ENCODE data around the gene MBD3. TPM values are rescaled to one million over a fixed set of nuclear protein-coding genes. Genes with fewer than 3 reads are reported as not detected.

The MBD3 gene
- total and polyA plus RNA-seq, 2 donors (not counting 1 experiment from before 2014, with no cell fraction given): 19.8 to 85.2 TPM

- H3K79me2 ChIP-seq (ENCODE audit: control insufficient read depth, insufficient read depth, low read length): peaks cover 43% of the 10 kb centered on the region
- peaks cover 7% of the 10 kb centered on the region for H3K4me1 ChIP-seq (ENCODE audit: control insufficient read depth, extremely low read depth, insufficient read depth, low read length)
- peak overlapping the region; percentile 89 for H3K9ac ChIP-seq (ENCODE audit: insufficient read depth, low read length)
- H4K20me1 ChIP-seq (ENCODE audit: control insufficient read depth, extremely low read depth, insufficient read depth, low read length): no peaks in the 10 kb centered on the region
- no peak overlapping the region for H2AFZ ChIP-seq (ENCODE audit: low read length)
- TF ChIP-seq CTCF (conservative IDR thresholded peaks at IDR 0.05 in 1 of 2, IDR thresholded peaks at IDR 0.05 in 1 of 2; ENCODE audit: low read depth in 1 of 2, low read length in 2 of 2): no peak
- no peak for TF ChIP-seq EZH2 (IDR thresholded peaks at IDR 0.05; ENCODE audit: low read length, missing control alignments)
- DNase-seq (ENCODE audit: low read depth in 2 of 2): peak; percentile 79 to 87
- H3K4me3 ChIP-seq (replicated peaks in 1 of 4; ENCODE audit: control extremely low read depth in 1 of 4, insufficient read depth in 1 of 4, low read depth in 3 of 4, low read length in 4 of 4): peak overlapping the region; percentile 67 to 84 (median 79)
- peak overlapping the region; percentile 83 for H3K27ac ChIP-seq (ENCODE audit: insufficient read depth, low read length)
- H3K36me3 ChIP-seq (ENCODE audit: control insufficient read depth, insufficient read depth, low read length): no peaks in the 10 kb centered on the region
- no peaks in the 10 kb centered on the region for H3K27me3 ChIP-seq (ENCODE audit: control insufficient read depth, insufficient read depth, low read length)
- H3K9me3 ChIP-seq (ENCODE audit: control insufficient read depth, insufficient read depth, low read depth, low read length): no peaks in the 10 kb centered on the region
- peak overlapping the region; percentile 80 for H3K4me2 ChIP-seq (ENCODE audit: extremely low read depth, insufficient read depth, low read length)
These were observed 26.1 kb downstream of the MBD3 start for GRCh38 chr19:1566392-1567115.

DNA sequence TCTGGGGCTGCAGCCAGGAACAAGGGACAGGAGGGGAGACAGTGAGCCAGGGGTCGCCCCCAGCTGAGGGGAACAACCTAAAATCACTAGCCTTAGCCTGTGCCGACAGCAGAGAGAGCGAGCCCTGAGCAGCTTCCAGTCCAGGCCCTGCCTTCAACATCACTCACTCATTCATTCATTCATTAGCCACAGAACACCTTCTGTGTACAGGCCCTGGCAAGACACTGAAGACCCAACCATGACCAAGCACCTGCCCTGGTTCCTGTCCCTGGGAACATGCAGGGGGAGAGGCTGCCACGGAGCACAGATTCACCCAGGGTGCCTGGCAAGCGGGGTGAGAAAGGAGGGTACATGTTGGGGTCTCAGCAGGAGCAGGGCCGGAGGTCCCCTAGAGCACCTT lies 29.4 kb downstream of the MBD3 start:
- Histone ChIP-seq H3K36me3 (ENCODE audit: control insufficient read depth, insufficient read depth, low read length) (no peaks in the 10 kb centered on the region), H4K20me1 (ENCODE audit: control insufficient read depth, extremely low read depth, insufficient read depth, low read length) (peaks cover 2% of the 10 kb centered on the region), H3K27ac (ENCODE audit: insufficient read depth, low read length) (no peak overlapping the region)

More for the DNA sequence above, 29.4 kb downstream of the MBD3 start:
- H3K4me2 ChIP-seq (ENCODE audit: extremely low read depth, insufficient read depth, low read length): no peak overlapping the region
- peaks cover 7% of the 10 kb centered on the region for H3K4me1 ChIP-seq (ENCODE audit: control insufficient read depth, extremely low read depth, insufficient read depth, low read length)
- no peak overlapping the region for H3K9ac ChIP-seq (ENCODE audit: insufficient read depth, low read length)
- H3K4me3 ChIP-seq (replicated peaks in 1 of 4; ENCODE audit: control extremely low read depth in 1 of 4, insufficient read depth in 1 of 4, low read depth in 3 of 4, low read length in 4 of 4): no peak overlapping the region
- TF ChIP-seq CTCF (conservative IDR thresholded peaks at IDR 0.05 in 1 of 2, IDR thresholded peaks at IDR 0.05 in 1 of 2; ENCODE audit: low read depth in 1 of 2, low read length in 2 of 2): no peak
- no peak for TF ChIP-seq EZH2 (IDR thresholded peaks at IDR 0.05; ENCODE audit: low read length, missing control alignments)
- H3K79me2 ChIP-seq (ENCODE audit: control insufficient read depth, insufficient read depth, low read length): peaks cover 65% of the 10 kb centered on the region
- no peaks in the 10 kb centered on the region for H3K27me3 ChIP-seq (ENCODE audit: control insufficient read depth, insufficient read depth, low read length)
- no peak overlapping the region for H2AFZ ChIP-seq (ENCODE audit: low read length)
- DNase-seq (ENCODE audit: low read depth in 2 of 2): no peak
- no peaks in the 10 kb centered on the region for H3K9me3 ChIP-seq (ENCODE audit: control insufficient read depth, insufficient read depth, low read depth, low read length)

Measured in fibroblast of lung (primary cell).